GM19463 (cell line): Measurements from ENCODE around the gene PELO.
"Not testable (repeated sequence)": the region's sequence is repeated elsewhere in the genome, so short reads cannot be mapped to it uniquely, and the experiment has no call there.

Experiments used
- ATAC-seq: cut with Tn5 transposase; IDR thresholded peaks from one replicate; pipeline ENCODE4 v1.9.1; 2021; ENCODE audit warnings: mild to moderate bottlenecking, moderate library complexity; ENCODE audit not compliant: unreplicated experiment

Gene PELO, protein sequence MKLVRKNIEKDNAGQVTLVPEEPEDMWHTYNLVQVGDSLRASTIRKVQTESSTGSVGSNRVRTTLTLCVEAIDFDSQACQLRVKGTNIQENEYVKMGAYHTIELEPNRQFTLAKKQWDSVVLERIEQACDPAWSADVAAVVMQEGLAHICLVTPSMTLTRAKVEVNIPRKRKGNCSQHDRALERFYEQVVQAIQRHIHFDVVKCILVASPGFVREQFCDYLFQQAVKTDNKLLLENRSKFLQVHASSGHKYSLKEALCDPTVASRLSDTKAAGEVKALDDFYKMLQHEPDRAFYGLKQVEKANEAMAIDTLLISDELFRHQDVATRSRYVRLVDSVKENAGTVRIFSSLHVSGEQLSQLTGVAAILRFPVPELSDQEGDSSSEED

DNA sequence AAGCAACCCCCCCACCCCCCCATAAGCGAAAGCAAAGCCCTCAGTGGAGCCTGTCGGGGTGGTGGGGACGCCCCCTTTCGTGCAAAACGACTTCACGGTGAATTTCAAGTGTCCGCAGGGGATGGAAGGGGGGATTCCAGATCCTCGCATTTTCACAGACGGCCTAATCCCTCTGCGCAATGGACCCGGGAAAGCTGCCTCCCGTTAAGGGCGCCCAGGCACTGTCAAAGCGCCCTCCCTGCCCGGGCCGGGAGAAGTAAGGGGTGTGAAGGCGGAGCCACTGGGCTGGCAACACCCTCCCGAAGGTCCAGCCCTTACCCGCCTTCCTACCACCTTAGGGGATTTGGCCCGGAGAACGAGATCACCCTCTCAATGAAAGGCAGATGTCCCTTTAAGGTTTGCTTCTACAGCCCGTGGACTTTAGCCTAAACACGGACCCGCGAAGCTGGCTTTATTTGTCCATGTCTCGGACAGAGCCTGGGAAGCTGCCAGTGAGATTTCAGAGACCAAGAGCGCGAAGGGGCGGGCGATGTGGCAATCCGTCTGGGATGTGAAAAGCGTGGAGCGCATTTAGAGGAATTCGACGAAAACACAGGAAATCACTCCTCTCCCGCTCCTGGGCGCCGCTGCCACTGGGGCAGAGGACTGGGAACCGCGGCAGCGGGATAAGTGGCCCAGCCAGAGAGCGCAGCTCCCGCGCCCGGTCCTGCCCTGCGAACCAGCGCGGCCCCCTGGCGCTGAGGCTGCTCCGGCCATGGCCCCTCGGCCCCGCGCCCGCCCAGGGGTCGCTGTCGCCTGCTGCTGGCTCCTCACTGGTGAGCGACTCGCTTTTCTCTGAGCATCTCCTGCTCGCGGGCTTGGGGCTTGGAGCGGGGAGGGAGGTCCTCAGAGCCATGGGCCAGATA is at the start of gene PELO, which contains the start of gene ITGA1:
TSS of gene PELO (plus strand) at position 317 of the 905 bp plus-strand sequence. CDS start 12,479 bp downstream, outside the sequence.
TSS of gene ITGA1 (plus strand) at position 317 of the 905 bp plus-strand sequence. CDS start at position 755, 438 bp downstream.
- ATAC-seq, result peak; percentile 85

DNA sequence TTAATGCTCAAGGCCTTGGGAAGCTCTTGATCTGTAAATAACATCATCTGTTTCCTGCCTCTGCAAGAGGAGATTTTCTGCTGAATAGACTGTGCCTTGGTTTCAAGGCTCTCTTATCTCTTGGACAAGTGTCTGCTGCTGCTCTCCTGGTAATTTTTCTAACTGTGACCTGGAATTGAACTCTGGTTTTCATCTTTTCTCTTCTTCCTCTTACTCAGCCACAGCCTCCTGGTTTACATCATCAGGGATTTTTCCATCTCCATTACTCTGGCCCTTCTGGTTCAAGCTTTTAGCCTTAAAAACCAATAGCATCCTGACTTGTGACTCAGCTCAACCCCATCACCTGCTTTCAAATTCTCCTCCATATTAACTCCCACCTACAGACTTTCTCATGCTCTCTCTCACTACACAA is 49.6 kb upstream of the PELO start:
- peak; percentile 87 for ATAC-seq

DNA sequence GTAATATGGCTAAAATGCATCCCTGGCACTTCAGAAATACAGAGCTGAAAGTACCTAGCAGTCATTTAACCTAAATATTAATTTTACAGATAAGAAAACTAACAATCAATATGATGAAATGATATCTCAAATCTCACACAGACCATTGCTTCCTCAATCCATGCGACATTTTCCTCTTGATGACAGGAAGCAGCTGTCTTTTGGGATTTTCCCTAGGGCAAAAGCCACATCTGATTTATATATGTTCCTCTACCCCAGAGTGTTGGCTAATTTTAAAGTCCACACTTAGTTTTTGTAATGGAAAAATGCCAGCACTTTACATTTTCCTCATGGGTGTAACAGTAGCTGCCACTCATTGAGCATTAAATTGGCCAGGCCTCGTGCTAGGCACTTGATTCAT is 47.7 kb upstream of the PELO start:
- ATAC-seq, result no peak

DNA sequence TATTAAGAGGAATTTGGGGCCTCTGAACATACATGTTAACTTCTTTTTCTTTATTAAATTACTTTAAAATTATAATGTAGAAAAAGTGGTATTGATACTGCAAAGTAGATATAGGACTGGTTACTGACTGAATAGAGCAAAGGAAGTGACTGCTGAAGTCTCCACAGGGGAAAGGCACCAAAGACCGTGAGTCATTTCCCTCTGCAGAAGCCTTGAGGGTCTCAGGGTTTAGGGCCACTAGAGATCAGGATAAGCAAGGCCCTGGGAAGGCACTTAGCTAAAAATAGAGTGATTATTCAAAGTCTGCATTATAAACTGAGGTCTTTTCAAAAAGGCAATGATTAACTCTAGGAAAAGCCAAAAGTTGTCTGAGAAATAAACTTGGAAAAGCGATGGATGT is 44.7 kb upstream of the PELO start:
- ATAC-seq, result no peak

DNA sequence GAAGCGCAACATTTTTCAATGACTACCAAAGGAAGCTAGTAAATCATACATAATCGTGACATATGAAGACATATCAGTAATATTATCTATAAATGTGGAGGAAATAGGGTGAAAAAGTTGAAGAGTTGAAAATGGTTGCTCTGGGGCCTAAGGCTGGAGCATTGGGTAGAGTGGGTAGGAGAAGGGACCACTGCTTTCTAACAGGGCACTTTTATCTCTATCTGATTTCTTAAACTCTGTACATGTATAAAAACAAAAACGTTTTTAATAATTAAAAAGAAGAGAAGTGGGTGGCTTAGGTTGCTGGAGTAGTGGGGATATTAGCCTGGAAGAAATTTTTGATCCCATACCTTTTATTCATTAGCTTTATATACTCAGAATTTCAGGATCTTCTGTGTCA is 44.2 kb upstream of the PELO start:
- ATAC-seq, result no peak

DNA sequence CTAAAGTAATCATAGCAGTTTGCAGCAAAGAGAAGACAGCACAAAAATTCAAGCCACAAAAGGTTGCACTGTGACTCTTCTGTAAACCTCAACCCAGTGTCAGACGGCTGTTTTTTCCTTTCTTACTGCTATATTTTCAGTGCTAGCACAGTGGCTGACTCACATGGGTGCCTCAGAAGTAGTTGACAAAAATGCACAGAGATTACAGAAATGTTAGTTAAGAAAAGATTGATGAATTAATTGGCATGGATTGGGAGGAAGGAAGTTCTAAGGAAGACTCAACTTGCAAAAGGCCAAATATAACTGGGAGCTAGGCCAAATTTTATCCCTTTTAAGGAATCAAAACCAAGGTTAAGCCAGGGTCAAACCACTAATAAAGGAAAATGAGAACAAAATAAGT is 43.7 kb upstream of the PELO start:
- peak; percentile 81 for ATAC-seq

DNA sequence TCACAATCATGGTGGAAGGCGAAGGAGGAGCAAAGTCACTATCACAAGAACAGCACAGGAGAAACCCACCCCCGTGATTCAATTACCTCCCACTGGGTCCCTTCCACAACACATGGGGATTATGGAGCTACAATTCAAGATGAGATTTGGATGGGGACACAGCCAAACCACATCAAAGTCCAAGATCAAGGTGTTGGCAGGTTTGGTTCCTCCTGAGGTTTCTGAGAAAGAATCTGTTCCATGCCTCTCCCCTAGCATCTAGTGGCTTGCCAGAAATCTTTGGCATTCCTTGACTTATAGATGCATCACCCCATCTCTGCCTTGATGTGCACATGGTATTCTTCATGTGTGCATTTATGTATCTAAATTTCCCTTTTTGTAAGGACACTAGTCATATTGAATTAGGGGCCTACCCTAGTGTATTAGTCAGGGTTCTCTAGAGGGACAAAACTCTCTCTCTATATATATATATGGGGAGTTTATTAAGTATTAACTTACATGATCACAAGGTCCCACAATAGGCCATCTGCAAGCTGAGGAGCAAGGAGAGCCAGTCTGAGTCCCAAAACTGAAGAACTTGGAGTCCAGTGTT is 42.8 kb upstream of the PELO start:
- not testable (repeated sequence) for ATAC-seq

DNA sequence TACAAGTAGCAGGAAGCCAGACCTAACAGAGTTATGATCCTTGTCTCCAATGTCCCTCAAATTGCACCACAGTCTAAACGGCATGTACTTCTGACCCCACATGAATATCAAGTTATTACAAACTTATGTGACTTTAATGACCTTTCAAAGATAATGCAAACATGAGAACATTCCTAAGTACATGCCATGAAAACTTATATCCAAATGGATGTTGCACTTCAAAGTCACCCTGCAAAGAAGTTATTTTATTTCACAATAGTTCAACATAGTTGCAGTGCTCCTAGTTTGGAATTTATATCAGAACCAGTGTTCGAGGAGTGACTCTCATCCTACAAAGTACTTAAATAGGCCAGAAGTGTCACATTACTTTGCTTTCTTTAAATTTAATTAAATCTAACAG is 41.2 kb upstream of the PELO start:
- no peak for ATAC-seq

DNA sequence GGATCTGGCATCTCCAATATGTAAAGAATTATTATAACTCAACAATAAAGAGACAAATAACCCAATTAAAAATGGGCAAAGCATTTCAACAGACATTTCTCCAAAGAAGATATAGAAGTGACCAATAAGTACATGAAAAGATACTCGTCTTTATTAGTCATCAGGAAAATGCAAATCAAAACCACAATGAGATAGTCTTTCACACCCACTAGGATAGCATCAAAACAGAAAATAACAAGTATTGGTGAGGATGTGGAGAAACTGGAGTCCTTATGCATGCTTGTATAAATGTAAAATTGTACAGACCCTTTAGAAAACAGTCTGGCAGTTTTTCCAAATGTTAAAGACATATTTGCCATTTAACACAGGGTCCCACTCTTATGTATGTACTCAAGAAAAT is 39.1 kb upstream of the PELO start:
- ATAC-seq, result peak; percentile 41

DNA sequence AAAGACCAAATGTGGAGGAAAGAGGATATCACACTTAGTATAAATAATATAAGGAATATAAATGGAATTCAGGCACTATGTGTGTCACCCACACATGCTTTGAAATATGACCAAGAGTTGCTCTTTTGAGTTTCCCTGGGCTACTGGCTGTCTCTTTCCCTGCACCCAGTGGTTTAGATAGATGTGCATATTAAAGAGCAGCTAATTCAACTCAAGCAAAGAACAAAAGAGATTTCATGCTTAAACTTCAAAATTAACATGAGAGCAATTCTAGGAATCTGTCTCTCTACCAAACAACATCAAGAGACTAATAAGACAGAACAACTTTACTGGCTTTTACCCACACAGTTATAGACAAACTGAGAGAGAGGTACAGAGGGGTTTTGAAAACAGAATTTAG is 38.0 kb upstream of the PELO start:
- ATAC-seq, result no peak

DNA sequence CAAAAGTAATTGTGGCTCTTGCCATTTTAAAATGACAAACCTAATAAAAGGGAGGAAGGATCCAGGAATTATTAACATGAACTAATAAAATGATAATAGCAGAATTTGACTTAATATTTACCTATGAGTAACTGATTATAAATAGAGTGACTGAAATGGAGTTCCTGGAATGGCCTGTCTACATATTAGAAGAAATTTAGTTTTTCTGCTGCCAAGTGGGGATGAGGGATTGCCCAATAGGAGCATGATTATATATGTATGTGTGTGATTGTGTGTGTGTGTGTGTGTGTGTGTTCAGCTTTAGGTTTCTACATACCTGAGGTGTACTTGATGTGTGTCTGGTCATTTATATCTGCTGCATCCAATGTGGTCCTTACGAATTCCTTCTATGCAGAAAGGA is 36.6 kb upstream of the PELO start:
- ATAC-seq, result no peak

DNA sequence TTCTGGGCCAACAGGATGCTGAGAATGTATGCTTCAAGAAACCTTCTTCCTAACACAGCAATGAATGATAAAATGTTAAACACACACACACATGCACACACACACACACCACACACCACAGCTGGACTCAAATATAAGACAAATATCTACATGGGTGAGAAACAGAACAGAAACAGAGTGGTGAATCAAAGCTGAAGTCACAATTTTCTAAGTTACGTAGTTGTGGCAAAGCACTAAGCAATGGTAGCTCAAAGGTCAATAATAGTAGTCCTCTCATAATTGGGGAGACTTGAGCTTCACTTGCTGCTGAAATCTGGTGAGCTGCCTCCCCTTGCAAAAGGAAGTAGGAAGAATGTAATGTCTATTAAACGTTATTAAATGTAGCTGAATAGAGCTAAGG is 33.7 kb upstream of the PELO start:
- no peak for ATAC-seq

DNA sequence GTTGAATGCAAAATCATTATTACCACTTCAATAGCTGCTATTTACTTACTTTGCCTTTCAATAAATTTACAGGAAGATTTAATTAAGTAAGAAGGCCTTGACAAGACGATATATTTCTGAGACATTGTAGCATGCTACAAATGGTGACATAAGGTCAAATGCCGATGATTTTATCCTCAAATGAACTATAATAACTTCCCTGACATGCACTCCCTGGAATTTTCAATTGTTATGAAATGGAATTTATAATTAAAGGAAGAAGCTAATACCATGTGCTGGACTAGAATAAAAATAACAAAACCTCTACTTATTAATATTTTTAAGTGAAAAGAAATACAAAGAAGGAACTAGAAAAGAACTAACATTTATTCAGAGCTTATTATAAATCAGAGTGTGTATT is 30.2 kb upstream of the PELO start:
- no peak for ATAC-seq

DNA sequence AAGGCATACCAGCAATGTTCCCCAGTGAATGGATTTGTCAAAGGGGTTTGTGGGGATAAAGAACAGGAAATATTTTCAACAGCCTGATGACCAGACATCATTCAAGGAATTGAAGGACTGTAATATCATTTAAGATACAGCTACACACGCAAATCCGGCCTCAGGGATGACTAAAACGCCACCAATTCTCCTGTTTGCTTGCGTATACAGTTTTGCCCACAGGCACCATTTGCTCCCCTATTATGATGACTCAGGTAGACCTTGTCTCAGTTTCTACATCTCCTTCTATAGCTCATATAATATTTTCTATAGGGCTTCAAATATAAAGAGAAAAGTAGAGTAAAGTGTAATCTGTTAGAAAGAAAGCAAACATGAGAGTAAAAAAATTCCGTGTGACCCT is 29.7 kb upstream of the PELO start:
- ATAC-seq, result no peak

DNA sequence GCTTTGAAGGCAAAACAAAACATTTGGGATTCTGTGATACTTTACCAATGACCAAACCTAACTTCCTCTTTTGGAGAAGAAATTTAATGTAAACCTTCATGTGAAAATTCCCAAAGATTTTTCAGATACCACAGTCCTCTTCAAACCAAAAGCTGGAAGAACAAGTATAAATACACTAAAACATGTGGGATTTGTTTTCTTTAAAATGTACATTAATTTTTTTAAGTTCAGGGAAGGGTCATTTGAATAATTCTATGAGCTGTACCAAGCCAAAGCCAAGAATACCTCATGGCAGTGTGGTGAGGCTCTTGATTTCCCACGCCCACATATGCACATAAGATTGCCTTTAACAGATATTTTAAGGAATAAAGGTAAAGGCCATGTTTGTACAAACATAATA is 28.4 kb upstream of the PELO start:
- ATAC-seq, result no peak

DNA sequence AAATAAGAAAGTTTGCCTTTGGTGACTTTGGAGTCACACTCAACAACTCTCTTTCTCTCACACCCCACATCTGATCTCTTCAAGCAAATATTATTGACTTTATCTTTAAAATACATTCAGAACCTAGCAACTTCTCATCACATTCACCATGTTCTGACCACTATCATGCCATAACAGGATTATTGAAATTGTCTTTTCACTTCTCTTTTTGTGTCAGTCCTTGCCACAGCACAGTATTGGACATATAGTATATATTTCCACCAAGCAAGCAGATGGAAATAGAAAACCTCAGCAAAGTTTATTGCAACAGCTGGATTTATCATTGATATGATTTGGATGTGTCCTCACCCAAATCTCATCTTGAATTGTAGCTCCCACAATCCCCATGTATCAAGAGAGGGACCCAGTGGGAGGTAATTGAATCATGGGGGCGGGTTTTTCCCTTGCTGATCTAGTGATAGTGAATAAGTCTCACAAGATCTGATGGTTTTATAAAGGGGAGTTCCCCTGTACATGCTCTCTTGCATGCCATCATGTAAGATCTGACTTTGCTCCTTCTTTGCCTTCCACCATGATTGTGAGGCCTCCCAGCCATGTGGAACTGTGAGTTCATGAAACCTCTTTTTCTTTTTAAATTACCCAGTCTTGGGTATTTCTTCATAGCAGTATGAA is 26.9 kb upstream of the PELO start:
- ATAC-seq, result peak; percentile 52

DNA sequence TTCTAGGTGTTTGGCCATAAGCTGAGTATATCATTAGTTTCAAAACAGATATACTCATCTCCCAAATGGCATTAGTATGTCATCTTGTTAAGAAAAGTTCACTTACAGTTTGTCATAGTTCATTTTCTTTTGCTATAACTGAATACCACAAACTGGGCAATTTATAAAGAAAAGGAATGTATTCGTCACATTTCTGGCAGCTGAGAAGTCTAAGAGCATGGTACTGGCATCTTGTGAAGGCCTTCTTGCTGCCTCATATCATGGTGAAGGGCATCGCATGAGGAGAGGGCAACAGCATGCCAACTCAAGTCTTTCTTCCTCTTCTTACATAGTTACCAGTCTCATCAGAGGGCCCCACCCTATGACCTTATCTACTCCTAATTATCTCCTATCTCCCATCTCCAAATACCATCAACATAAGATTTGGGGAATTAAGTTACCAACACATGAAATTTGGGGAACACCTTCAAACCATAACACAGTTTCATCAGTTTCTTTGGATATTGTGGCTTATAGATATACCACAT is 20.4 kb upstream of the PELO start:
- ATAC-seq, result no peak

DNA sequence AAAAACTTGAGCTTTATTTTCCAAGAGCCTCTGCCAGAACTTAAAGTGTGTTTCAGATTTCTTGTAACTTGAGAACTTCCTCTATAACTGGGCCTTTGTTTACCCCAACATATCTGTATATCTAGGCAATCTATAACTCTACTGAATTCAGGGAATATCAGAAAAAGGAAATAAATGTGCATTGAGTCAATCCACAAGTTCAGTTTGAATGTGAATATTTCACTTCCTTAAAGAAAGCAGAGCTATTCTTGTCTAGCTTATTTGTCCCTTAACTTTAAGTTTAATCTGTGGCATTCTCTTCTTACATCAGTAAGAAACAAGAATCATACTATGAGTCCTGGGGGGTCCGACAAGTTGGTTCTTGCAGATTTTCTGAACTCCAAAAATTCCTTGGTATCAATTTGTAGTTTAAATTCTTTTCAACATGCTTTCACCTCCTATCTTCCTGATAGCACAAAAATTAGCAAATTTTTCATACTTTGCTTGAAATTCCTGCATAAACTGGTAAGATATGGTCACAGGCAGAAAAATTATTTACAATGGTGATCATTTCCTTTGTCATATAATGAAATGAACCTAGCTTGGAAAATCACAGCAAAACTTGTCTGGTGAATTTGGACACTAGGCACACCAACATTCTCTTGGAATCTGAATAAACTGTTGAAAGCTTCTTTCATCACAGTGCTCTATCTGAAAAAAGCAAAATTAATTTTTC is 19.8 kb upstream of the PELO start:
- peak; percentile 30 for ATAC-seq

DNA sequence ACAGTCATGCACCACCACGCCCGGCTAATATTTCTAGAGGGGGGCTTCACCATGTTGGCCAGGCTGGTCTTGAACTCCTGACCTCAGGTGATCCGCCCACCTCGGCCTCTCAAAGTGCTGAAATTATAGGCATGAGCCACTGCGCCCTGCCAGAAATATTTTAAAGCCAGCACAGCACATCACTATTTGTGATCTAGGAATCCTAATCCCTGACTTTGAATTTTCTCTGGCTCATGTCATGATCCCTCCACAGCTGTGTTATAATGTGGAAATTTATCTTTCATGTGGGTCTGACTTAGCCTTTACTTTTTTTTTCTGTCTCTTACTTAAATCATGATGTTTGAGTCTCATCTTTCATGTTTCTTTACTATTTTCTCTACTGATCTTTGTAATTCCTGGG is 18.7 kb upstream of the PELO start:
- ATAC-seq, result no peak

DNA sequence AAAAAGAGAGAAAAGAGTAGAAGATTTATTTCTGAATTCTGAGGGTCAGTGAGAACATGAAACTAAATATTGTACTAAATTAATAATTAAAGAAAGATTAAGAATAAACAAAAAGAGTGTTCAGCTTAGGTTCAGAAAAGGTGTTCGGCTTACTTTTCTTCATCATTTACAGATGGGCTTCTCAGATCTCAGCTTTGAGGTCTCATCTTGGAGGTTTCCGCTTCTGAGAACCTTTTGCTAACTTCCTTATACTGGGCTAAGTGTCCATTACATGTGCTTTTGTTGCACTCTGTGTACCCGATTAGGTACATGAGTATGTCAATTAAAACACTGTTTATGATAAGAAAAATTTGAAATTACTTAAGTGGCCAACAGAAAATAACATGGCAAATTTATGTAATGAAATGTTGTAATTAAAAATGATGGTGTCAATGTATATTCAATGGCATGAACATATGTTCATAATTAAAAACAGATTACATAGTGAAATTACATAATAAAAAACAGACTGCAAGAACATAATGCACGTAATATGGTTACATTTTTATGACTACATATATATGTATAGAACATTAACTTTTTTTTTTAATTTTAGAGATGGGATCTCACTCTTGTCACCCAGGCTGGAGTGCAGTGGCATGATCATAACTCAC is 17.3 kb upstream of the PELO start:
- ATAC-seq, result no peak
